Calu3 (cell line): ENCODE measurements around the gene CDH4. TPM values are rescaled to one million over a fixed set of nuclear protein-coding genes. Genes with fewer than 3 reads are reported as not detected.

Source experiments
- BruUV-seq: library from RNA; stranded (reverse); fragments of 400-500 nt; replicated peaks from 2 replicates; lab custom pipeline; 2021; lab: Mats Ljungman, UMichigan
- CTCF ChIA-PET: fragments of 300-600 bp; sonication (Branson Sonifier 250); formaldehyde crosslinking; loops from one replicate; lab custom pipeline; 2022; ENCODE audit warnings: antibody characterized with exemption; lab: Charles Lee
- DNase-seq: peaks from one replicate; pipeline ENCODE4 v3.0.0; 2022
- H3K27ac Mint-ChIP-seq: one replicate; pipeline ENCODE4 v1.8.0; 2022; ENCODE audit warnings: mixed read lengths; ENCODE audit not compliant: unreplicated experiment
- H3K27me3 Mint-ChIP-seq: one replicate; pipeline ENCODE4 v1.8.0; 2022; ENCODE audit warnings: mixed read lengths; ENCODE audit not compliant: unreplicated experiment
- H3K36me3 Mint-ChIP-seq: one replicate; pipeline ENCODE4 v1.8.0; 2022; ENCODE audit warnings: mild to moderate bottlenecking, moderate library complexity, mixed read lengths; ENCODE audit not compliant: insufficient read depth, unreplicated experiment
- H3K4me1 Mint-ChIP-seq: one replicate; pipeline ENCODE4 v1.8.0; 2022; ENCODE audit warnings: mild to moderate bottlenecking, low read depth, mixed read lengths; ENCODE audit not compliant: unreplicated experiment
- H3K4me3 Mint-ChIP-seq: one replicate; pipeline ENCODE4 v1.8.0; 2022; ENCODE audit warnings: mild to moderate bottlenecking, low read depth, moderate library complexity, mixed read lengths; ENCODE audit not compliant: unreplicated experiment
- H3K9me3 Mint-ChIP-seq: one replicate; pipeline ENCODE4 v1.8.0; 2022; ENCODE audit warnings: low read depth, mixed read lengths; ENCODE audit not compliant: unreplicated experiment
- intact Hi-C: fragments of 100-400 bp; cut with micrococcal nuclease; formaldehyde crosslinking; loops from one replicate; pipeline ENCODE4 v1.10.0; 2022; ENCODE audit not compliant: unreplicated experiment
- total RNA-seq: library from RNA; stranded (reverse); gene quantifications from 2 replicates; pipeline ENCODE4 v1.2.3, GENCODE V29; 2022
- TF ChIP-seq, protein P1 (sequence below): fragments of 200-600 bp; IDR thresholded peaks from one replicate; pipeline ENCODE4 v1.8.0; 2022; ENCODE audit warnings: antibody characterized with exemption; ENCODE audit not compliant: unreplicated experiment

CDH4 gene
- total RNA-seq, 1 experiment from 2014 or later = not detected

DNA sequence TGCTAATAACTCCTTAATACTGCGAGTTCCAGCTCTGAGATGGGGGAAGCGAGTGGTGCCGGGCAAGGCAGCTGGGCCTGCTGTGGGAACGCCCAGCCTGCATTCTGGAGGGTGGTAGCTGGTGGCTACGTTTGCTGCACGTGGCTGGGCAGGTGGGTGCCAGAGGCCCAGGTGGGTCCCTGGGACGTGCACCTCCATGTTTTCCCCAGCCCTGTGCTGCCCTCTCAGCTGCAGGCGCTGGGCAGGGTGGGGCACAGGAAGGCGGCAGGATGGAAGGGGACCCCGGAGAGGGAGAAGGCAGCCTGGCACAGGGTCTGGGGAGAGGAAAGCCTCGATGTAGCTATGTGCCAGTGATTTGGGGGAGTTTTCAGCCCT is 388.8 kb downstream of the CDH4 start:
- CTCF ChIA-PET = no interaction called here

DNA sequence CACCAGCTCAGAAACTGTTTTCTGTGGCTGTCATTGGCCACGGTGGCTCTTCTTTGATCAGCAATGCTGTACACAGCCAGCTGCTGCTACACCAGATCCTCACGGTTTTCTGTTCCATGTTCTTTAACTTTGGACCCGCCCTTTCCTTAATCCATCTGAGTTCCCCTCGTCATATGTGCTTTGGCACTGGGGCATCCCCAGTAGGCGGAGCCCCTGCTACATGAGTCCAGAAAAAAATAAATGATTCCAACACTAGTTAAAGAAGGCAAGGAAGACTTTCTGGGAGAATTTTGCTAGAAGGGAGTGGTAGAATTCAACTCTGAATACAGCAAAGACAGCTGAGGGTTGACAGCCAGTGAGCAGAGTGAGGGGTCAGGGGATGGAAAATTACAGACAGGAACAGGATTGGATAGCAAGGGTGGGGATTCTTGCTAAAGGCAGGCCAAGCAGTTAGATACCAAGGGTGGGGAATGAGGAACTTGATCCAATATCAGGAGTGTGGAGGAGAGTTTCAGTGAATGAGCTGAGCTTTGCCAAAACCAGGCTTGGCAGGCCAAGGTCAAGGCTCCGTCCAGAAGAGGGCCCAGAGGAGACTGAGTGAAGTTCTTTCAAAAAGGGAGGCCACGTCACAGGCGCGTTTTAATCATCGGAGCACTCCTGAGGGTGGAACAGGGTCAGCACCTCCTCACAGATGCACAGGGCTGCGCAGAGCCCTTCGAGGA is 391.8 kb downstream of the CDH4 start:
- CTCF ChIA-PET = no interaction called here
- peaks cover 80% of the 10 kb centered on the region for H3K27me3 Mint-ChIP-seq
- intact Hi-C loops = no loop called here

More for the DNA sequence above, 388.8 kb downstream of the CDH4 start:
- intact Hi-C loops = no loop called here
- peaks cover 2% of the 10 kb centered on the region for H3K9me3 Mint-ChIP-seq
- no peak overlapping the region for H3K4me3 Mint-ChIP-seq
- no peak overlapping the region for H3K27ac Mint-ChIP-seq
- no peak for DNase-seq
- no peaks in the 10 kb centered on the region for H3K4me1 Mint-ChIP-seq
- TF ChIP-seq, protein P1, sequence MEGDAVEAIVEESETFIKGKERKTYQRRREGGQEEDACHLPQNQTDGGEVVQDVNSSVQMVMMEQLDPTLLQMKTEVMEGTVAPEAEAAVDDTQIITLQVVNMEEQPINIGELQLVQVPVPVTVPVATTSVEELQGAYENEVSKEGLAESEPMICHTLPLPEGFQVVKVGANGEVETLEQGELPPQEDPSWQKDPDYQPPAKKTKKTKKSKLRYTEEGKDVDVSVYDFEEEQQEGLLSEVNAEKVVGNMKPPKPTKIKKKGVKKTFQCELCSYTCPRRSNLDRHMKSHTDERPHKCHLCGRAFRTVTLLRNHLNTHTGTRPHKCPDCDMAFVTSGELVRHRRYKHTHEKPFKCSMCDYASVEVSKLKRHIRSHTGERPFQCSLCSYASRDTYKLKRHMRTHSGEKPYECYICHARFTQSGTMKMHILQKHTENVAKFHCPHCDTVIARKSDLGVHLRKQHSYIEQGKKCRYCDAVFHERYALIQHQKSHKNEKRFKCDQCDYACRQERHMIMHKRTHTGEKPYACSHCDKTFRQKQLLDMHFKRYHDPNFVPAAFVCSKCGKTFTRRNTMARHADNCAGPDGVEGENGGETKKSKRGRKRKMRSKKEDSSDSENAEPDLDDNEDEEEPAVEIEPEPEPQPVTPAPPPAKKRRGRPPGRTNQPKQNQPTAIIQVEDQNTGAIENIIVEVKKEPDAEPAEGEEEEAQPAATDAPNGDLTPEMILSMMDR = no peak
- H3K27me3 Mint-ChIP-seq = peaks cover 71% of the 10 kb centered on the region
- BruUV-seq = no TSS peak
- no peaks in the 10 kb centered on the region for H3K36me3 Mint-ChIP-seq

DNA sequence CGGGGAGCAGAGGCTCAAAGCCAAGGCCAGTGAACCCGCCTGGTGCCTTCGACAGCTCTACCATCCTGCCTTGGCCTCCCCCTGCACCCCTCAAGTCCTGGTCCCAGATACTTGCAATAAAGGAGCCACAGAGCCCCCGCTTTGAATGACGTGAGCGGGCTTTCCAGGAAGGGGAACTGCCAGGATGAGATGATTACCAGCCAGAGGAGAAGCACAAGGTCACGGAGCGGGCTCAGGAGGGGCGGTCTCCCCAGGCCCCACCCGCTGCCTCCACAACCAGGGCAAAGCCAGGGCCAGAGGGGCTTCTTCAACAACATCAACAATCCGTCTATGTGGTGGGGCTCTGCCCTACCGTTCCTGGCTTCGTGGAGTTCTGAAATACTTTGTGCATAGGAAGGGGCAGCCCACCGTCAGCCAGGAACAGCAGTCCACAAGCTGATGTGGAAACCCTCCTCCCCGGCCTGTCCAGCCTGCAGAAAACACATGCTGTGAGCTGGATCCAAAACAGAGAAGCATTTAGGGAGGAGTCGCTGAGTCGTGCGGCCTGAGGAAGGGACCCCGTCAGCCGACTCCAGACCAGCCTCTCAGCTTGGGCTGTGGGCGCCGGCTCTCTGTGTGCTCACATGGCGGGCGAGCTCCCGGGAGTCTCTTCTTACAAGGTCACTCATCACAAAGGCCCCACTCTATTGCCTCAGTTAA is 392.5 kb downstream of the CDH4 start:
- Mint-ChIP-seq H3K4me1 (no peaks in the 10 kb centered on the region), H3K27me3 (peaks cover 80% of the 10 kb centered on the region), H3K9me3 (no peaks in the 10 kb centered on the region), H3K4me3 (no peak overlapping the region), H3K27ac (no peak overlapping the region), H3K36me3 (no peaks in the 10 kb centered on the region)
- CTCF ChIA-PET = no interaction called here
- intact Hi-C loops = no loop called here
- DNase-seq = no peak
- TF ChIP-seq, protein P1 = no peak
- BruUV-seq = no TSS peak

More for the DNA sequence above, 391.8 kb downstream of the CDH4 start:
- H3K4me1 Mint-ChIP-seq = no peaks in the 10 kb centered on the region
- no peak overlapping the region for H3K4me3 Mint-ChIP-seq
- TF ChIP-seq, protein P1 = no peak
- H3K27ac Mint-ChIP-seq = no peak overlapping the region
- BruUV-seq = no TSS peak
- no peaks in the 10 kb centered on the region for H3K9me3 Mint-ChIP-seq
- no peaks in the 10 kb centered on the region for H3K36me3 Mint-ChIP-seq
- no peak for DNase-seq

DNA sequence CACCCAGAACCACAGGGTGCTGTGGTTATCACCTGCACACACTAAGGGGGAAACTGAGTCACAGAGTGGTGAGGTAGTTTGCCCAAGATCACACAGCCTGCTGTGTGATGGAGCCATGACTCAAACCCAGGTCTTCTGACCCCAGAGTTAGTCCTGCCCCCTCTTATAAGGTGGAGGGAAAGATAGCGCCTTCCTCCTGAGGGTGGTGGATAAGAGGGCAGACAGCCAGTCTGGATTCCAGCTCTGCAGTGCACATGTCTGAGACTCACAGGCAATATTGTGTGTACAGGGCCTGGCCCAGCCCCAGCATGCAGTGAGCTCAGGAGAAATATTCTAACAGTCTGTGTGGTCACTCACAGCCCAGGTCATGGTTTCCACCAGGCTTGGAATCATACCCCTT is 393.7 kb downstream of the CDH4 start:
- intact Hi-C loops = no loop called here
- CTCF ChIA-PET = no interaction called here
- H3K27me3 Mint-ChIP-seq = peaks cover 79% of the 10 kb centered on the region
- no peak overlapping the region for H3K27ac Mint-ChIP-seq
- no peaks in the 10 kb centered on the region for H3K36me3 Mint-ChIP-seq
- TF ChIP-seq, protein P1 = no peak
- H3K4me1 Mint-ChIP-seq = no peaks in the 10 kb centered on the region
- H3K9me3 Mint-ChIP-seq = no peaks in the 10 kb centered on the region
- BruUV-seq = no TSS peak
- DNase-seq = no peak
- H3K4me3 Mint-ChIP-seq = no peak overlapping the region
